ENCODE measurements around the gene TMEM132D. TPM values are rescaled to one million over a fixed set of nuclear protein-coding genes. Genes with fewer than 3 reads are reported as not detected.

Gene TMEM132D
- polyA plus RNA-seq, 1 donor: 1.6 TPM

- no peak for DNase-seq
These were observed 463.5 kb downstream of the TMEM132D start for GRCh38 chr12:129440278-129440677.

DNA sequence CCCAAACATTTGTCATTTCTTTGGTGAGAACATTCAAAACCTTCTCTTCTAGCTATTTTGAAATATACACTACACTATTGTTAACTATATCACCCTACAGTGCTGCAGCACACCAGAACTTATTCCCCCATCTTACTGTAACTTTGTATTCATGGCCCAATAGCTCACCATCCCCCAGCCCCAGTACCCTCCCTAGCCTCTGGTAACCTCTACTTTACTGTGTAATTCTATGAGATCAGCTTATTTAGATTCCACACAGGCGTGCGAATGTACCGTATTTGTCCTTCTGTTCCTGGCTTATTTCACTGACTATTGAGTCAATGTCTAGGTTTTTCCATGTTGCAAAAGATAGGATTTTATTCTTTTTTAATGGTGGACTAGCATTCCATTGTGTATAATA, 469.0 kb downstream of the TMEM132D start:
- DNase-seq: no peak

GRCh38 chr12:129428240-129428936, 475.4 kb downstream of the TMEM132D start:
- no peak for DNase-seq

- DNase-seq: no peak
These were observed 480.7 kb downstream of the TMEM132D start for GRCh38 chr12:129423041-129423580.

- DNase-seq: no peak
These were observed 490.5 kb downstream of the TMEM132D start for GRCh38 chr12:129413295-129413694.

DNA sequence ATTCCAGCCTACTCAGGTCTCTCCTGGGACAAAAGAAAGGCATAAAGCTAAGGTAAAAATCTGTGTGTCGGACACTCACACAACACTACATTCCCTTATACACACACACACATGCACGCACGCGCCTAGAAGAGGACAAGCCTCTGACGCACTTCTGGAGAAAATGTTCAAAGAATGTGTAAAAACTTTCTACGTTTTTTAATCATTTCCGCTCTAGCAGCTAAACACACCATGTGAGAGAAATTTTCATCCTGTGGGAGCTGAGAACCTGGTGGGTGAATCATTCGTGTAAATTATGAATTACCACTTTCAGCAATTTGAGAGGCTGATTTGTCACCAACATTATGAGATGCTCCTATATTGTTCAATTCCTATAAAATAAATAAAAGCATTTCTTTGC, 494.5 kb downstream of the TMEM132D start:
- no peak for DNase-seq

DNA sequence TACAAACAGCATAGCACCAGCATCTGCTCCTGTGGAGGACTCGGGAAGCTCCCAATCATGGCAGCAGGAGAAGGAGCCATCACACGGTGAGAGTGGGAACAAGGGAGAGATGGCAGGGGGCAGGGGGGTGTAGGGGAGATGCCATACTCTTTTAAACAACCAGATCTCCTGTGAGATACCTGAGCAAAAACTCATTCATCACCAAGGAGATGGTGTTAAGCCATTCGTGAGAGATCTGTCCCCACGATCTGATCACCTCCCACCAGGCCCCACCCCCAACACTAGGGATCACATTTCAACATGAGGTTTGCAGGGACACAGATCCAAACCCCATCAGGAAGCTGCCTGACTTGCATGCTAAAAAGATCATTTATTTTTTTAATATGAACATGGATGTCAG, 499.3 kb downstream of the TMEM132D start:
- DNase-seq: no peak

DNA sequence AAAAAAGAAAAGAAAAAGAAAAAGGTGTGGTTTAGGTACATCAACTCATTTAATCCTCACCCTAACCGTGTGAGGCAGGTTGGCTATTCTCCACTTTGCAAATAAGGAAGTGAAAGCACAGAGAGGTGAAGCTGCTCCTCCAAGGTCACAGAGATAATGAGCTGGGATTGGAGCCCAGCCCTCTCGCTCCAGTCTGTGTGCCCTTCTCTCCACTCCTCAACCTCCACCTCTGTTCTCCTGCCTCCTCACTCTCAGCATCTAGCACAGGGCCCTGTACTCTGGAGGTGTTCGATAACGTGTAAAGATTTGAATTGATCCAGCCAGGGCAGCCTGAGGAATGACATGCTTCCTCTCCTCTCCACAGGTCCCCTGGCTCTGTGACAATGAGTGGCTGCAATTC, 502.3 kb downstream of the TMEM132D start:
- no peak for DNase-seq

DNA sequence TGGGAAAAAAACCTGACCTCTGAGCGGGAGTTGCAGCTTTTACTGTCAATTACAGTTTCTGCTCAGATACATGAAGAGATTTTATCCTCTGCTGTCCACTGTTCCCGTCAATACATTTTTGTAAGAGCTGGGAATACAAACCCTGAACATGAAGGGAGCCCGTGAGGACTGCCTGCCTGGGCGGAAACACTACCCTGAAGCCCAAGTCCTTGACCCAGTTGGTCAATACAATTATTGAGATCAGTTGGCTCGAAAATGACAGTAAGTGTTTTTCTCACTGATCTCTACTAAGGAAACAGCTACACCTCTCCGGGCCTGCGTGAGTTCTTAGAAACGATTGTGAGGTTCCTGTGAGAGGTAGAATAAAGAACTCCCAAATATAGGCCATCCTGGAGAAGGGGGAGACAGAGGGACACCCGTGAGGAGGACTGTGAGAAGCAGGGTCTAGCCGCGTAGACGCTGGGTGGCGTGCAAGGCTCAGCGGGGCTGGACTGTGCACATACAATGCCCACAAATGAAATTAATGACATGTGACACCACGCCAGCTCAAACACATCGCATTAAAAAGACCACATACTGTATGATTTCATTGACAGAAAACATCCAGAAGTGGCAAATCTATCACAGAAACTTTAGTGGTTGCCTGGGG, 509.5 kb downstream of the TMEM132D start:
- DNase-seq: no peak

DNA sequence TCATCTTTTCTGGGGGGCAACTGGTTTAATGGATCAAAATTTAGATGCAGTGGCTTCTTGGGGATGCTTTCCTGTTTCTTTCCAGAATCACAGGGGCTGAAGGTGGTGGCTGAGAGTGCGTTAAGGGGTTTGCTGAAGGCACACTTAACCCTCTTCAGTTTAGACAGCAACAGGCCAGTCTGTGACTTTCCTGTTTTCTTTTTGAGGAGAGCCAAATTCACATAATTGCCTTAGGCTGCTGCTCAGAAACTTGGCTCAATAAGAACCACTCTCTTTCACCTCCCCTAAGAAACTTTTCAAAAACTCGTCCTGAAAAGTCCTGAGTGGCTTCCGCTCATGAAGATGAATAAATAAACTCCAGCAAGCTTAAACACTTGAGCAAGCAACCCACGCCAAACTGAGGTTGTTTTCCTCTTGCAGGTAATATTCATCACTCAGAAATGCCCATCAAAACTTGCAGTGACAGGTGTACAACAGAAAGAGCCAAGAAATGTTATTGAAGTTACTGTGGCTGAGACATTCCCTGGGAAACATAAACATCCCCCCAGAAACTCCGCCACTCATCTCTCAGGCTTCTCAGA, 510.4 kb downstream of the TMEM132D start:
- DNase-seq: no peak

- DNase-seq: no peak
These were observed 518.2 kb downstream of the TMEM132D start for GRCh38 chr12:129385637-129385990.

DNA sequence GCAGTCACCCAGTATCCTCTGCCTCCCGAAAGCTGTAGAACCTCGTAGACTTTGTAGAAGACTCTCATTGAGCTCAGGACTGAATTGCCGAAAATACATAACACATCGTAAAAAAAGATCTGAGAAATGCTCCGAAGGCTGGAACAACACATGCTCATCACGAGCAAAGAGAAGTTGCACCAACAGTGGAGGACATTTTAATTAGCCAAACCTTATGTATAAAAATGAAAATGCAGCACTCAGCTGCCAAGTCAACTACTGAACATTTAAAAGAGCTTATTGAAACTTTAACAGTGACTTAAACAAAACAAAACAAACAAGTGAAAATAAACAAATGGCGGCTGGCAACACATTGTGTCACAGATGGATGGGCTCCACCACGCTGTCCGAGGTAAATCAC, 519.9 kb downstream of the TMEM132D start:
- no peak for DNase-seq

- DNase-seq: no peak
These were observed 522.1 kb downstream of the TMEM132D start for GRCh38 chr12:129381715-129382114.

GRCh38 chr12:129379076-129379804, 524.6 kb downstream of the TMEM132D start:
- DNase-seq: no peak

GRCh38 chr12:129378496-129378895, 525.3 kb downstream of the TMEM132D start:
- no peak for DNase-seq

DNA sequence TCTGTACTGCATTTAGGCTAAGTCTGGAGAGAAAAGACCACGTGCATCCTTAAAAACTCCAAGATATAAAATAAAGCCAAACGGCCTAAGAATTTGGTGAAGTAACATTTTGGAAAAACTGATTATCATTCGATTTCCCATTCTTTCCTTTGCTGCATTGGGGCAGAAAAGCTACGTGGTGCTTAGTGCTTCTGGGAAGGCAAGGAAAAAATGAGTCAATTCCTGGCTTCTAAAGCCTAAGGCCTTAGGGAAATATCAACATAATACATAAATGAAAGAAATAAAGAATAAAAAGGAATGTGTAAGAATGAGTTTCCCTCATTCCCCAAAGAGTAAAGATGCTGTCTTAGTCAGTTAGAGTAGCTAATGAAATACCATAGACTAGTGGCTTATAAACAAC, 530.1 kb downstream of the TMEM132D start:
- DNase-seq: no peak

DNA sequence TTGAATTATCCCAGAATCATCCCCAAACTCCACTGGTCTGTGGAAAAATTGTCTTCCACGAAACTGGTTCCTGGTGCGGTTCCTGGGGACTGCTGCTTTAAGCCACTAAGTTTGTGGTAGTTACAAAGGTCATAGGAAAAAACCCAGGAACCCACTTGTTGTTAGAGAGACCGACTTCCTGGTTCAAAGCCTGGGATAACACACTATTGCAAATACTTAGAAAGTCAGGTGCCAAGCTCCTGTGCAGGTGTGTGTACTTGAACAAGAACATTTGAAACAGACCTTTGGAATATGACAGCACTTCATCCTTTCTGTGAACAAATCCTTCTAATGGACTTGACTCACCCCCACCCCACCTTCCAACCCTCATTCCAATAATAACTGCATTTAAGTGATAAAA, 530.9 kb downstream of the TMEM132D start:
- DNase-seq: no peak

GRCh38 chr12:129372348-129372747, 531.5 kb downstream of the TMEM132D start:
- DNase-seq: no peak

DNA sequence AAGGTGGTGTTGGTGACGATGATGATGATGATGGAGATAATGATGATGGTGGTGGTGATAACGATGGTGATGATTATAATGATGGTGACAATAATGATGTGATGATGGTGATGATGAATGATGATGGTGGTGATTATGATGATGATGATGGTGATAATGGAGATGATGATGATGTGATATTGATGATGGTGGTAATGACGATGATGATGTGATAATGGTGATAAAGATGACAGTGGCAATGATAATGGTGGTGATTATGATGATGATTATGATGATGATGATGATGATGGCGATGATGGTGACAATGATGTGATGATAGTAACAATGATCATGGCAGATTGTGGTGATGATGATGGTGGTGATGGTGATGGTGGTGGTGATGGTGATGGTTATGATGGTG, 532.6 kb downstream of the TMEM132D start:
- no peak for DNase-seq

DNA sequence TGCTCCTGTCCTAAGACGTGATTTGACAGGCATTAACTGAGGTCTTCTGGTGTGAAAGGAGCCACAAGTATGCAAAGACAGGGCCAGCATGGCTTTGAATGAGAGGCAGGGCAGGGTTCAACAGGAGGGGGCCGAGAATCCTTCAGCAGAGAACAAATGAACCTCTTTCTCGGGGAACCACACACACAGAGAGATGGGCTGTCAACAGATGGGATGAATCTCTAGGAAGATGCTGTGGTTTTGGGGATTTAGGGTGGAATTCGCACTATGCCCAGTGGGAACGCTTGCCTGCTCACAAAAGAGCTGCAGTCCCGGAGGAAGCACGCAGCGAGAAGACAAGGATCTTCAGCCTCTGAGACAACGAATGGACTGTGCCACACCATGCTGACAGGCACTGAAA, 537.2 kb downstream of the TMEM132D start:
- no peak for DNase-seq

- no peak for DNase-seq
These were observed 540.8 kb downstream of the TMEM132D start for GRCh38 chr12:129363041-129363440.

GRCh38 chr12:129357233-129357632, 546.6 kb downstream of the TMEM132D start:
- no peak for DNase-seq

- DNase-seq: no peak
These were observed 552.3 kb downstream of the TMEM132D start for GRCh38 chr12:129351481-129351880.
